Measurements from ENCODE around the gene MPV17. TPM values are rescaled to one million over a fixed set of nuclear protein-coding genes. Genes with fewer than 3 reads are reported as not detected.

The MPV17 gene
- total and polyA plus RNA-seq, 2 of the 13 experiments (the other 11 are each of a cell fraction or from before 2014, with no cell fraction given): 48.9 to 129 TPM

DNA sequence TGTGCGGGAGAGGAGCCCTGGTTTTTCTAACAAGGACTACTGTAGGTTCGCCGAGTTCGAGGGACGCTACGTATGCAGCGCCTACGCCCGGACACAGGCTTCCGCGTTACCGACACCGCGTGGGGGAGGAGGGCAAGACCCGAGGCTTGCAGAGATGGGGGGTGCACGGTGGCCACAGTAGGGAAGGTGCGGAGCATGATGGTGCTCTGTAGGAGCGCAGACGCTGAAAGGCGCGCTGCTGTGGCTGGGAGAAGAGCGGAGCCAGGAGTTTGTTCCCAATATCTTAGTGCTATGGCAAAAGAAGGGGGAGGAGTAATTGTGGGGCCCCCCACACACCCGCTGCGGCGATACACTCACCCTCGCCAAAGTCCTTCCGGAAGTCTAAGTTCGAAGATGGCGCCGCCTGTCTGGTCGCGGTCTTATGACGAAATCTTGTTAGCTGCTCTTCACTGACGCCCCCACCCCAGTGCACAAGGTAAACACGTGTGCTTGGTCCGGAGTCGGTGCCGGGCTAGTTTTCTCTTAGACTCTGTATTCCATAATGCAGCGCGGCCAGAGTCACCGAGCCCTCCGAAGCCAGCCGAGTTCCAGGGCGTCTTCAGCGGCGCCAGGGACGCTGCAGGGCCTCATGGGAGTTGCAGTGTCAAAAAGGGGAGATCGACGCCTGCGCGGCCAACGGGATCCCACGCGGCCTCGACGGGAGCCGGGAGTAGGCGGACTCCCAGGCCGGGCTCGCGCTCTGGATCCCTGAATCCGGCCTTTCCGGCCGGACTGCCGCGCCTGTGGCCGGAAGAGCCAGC is 33.7 kb upstream of the MPV17 start, which contains the start of gene GTF3C2 (continued):
- TF ChIP-seq ZNF354B (CRISPR knock-in tag; IDR thresholded peaks at IDR 0.05): no peak
- TF ChIP-seq MTF2 (CRISPR knock-in tag; IDR thresholded peaks at IDR 0.05; ENCODE audit: borderline replicate concordance): peak; percentile 65; the same call in 1 of the 2 replicates
- TF ChIP-seq MBNL3 (CRISPR knock-in tag; conservative IDR thresholded peaks at IDR 0.05): no peak
- TF ChIP-seq, protein P1, sequence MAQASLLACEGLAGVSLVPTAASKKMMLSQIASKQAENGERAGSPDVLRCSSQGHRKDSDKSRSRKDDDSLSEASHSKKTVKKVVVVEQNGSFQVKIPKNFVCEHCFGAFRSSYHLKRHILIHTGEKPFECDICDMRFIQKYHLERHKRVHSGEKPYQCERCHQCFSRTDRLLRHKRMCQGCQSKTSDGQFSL (CRISPR knock-in tag; IDR thresholded peaks at IDR 0.05): peak; percentile 100
- TF ChIP-seq NONO (IDR thresholded peaks at IDR 0.05): no peak
- peak; percentile 90 for TF ChIP-seq NONO (CRISPR knock-in tag; conservative IDR thresholded peaks at IDR 0.05)
- TF ChIP-seq TBX2 (CRISPR knock-in tag; IDR thresholded peaks at IDR 0.05; ENCODE audit: borderline replicate concordance): peak; percentile 97
- peak; percentile 97 for TF ChIP-seq ZNF703 (CRISPR knock-in tag; IDR thresholded peaks at IDR 0.05; ENCODE audit: borderline replicate concordance)
- 0 out of 2 replicates have a peak, but pooled peaks have one; percentile 8 for TF ChIP-seq ZNF75D (CRISPR knock-in tag; IDR thresholded peaks at IDR 0.05; ENCODE audit: borderline replicate concordance)
- TF ChIP-seq ETV6 (CRISPR knock-in tag; conservative IDR thresholded peaks at IDR 0.05): 0 out of 2 replicates have a peak, but pooled peaks have one; percentile 72
- TF ChIP-seq TGIF2 (CRISPR knock-in tag; IDR thresholded peaks at IDR 0.05): peak; percentile 91
- TF ChIP-seq THAP11 (CRISPR knock-in tag; IDR thresholded peaks at IDR 0.05): peak; percentile 96
- peak; percentile 96 for TF ChIP-seq DMAP1 (CRISPR knock-in tag; IDR thresholded peaks at IDR 0.05)
- no peak for TF ChIP-seq KAT2B (IDR thresholded peaks at IDR 0.05; ENCODE audit: borderline replicate concordance, low read depth, low read length)
- peak; percentile 55; the same call in 1 of the 2 replicates for TF ChIP-seq NFIC (IDR thresholded peaks at IDR 0.05; ENCODE audit: low read length)
- TF ChIP-seq, protein P2, sequence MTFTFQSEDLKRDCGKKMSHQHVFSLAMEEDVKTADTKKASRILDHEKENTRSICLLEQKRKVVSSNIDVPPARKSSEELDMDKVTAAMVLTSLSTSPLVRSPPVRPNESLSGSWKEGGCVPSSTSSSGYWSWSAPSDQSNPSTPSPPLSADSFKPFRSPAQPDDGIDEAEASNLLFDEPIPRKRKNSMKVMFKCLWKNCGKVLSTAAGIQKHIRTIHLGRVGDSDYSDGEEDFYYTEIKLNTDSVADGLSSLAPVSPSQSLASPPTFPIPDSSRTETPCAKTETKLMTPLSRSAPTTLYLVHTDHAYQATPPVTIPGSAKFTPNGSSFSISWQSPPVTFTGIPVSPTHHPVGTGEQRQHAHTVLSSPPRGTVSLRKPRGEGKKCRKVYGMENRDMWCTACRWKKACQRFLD (CRISPR knock-in tag; IDR thresholded peaks at IDR 0.05; ENCODE audit: borderline replicate concordance): peak; percentile 88; the same call in 1 of the 2 replicates
- TF ChIP-seq ZNF382 (CRISPR knock-in tag; IDR thresholded peaks at IDR 0.05; ENCODE audit: borderline replicate concordance): no peak
- no peak; the same call in 1 of the 2 replicates for TF ChIP-seq ZNF33B (CRISPR knock-in tag; IDR thresholded peaks at IDR 0.05)
- TF ChIP-seq, protein P3, sequence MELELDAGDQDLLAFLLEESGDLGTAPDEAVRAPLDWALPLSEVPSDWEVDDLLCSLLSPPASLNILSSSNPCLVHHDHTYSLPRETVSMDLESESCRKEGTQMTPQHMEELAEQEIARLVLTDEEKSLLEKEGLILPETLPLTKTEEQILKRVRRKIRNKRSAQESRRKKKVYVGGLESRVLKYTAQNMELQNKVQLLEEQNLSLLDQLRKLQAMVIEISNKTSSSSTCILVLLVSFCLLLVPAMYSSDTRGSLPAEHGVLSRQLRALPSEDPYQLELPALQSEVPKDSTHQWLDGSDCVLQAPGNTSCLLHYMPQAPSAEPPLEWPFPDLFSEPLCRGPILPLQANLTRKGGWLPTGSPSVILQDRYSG (CRISPR knock-in tag; IDR thresholded peaks at IDR 0.05): no peak; the same call in 1 of the 2 replicates
- TF ChIP-seq PHF5A (CRISPR knock-in tag; IDR thresholded peaks at IDR 0.05; ENCODE audit: low read depth, unreplicated experiment): no peak
- peak; percentile 71; the same call in 1 of the 2 replicates for TF ChIP-seq ZNF317 (CRISPR knock-in tag; IDR thresholded peaks at IDR 0.05)
- TF ChIP-seq ZNF432 (CRISPR knock-in tag; IDR thresholded peaks at IDR 0.05; ENCODE audit: borderline replicate concordance): no peak
- TF ChIP-seq, protein P4, sequence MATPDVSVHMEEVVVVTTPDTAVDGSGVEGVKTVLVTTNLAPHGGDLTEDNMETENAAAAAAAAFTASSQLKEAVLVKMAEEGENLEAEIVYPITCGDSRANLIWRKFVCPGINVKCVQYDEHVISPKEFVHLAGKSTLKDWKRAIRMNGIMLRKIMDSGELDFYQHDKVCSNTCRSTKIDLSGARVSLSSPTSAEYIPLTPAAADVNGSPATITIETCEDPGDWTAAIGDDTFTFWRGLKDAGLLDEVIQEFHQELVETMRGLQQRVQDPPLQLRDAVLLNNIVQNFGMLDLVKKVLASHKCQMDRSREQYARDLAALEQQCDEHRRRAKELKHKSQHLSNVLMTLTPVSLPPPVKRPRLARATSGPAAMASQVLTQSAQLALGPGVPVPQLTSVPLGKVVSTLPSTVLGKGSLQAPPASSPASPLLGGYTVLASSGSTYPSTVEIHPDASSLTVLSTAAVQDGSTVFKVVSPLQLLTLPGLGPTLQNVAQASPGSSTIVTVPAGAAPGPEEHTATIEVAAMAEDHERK (CRISPR knock-in tag; IDR thresholded peaks at IDR 0.05; ENCODE audit: low read depth): peak; percentile 54; the same call in 1 of the 2 replicates
- no peak; the same call in none of the 2 replicates for TF ChIP-seq WIZ (CRISPR knock-in tag; IDR thresholded peaks at IDR 0.05)
- peak; percentile 68 for TF ChIP-seq MED8 (CRISPR knock-in tag; IDR thresholded peaks at IDR 0.05; ENCODE audit: insufficient replicate concordance)
- TF ChIP-seq ZSCAN20 (CRISPR knock-in tag; IDR thresholded peaks at IDR 0.05; ENCODE audit: borderline replicate concordance): no peak
- no peak for TF ChIP-seq HMGA1 (CRISPR knock-in tag; conservative IDR thresholded peaks at IDR 0.05)

Data from HepG2 (cell line).